ENCODE results near the gene KIDINS220. TPM values are rescaled to one million over a fixed set of nuclear protein-coding genes. Genes with fewer than 3 reads are reported as not detected.
A peak's percentile ranks its signal among the peaks of the same experiment; 100 is the strongest.

KIDINS220 gene
- total and polyA plus RNA-seq, 2 of the 13 experiments (the other 11 are each of a cell fraction or from before 2014, with no cell fraction given), result 25.2 to 32.3 TPM

DNA sequence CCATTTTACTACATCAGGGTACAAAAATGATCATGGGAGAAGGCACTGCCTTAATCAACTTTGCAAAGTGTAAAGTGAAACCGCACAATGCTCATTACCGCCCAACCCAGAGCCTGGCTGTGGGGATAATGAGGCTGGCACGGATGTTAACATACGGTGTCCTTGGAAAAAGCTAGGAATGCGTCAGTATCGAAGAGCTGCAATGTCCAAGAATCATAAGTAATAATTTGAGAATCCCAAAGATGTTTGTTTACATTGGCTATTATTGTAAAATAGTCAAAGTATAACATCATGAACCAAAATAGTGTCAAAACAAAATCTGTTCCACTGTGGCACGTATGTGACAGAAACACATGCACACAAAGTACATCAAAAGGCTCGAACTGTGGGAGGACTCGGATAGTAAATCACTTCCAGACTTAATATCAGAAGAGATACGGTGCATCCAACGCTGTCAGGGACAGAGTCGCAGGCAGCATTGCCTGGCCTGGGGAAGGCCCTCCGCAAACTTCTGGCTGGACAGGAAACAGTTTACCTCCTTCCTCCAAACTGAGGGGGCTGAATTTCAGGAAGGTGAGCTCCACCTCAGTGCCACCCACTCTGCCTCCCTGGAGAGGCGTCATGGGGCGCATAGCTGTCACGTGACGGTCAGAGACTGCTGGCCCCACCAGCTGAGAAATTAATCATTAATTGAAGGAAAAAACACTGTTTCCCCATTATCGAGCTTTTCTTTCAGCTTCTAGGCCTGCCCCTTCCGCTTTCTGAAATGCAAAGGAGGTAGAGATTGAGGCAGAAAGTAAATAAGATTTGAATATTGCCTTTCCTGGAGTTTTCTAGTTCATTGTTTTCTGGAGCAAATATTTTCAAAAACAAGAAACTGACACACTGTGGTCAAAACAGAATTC is 157.3 kb downstream of the KIDINS220 start (continued):
- TF ChIP-seq ZNF335 (CRISPR knock-in tag; IDR thresholded peaks at IDR 0.05) (peak; percentile 78; the same call in 1 of the 2 replicates), ATM (IDR thresholded peaks at IDR 0.05; ENCODE audit: borderline replicate concordance) (no peak), RBM39 (IDR thresholded peaks at IDR 0.05; ENCODE audit: low read depth, low read length, poor library complexity, severe bottlenecking) (no peak), FOXO1 (CRISPR knock-in tag; IDR thresholded peaks at IDR 0.05) (peak; percentile 75; the same call in 1 of the 2 replicates), RFX5 (IDR thresholded peaks at IDR 0.05; ENCODE audit: low read depth, low read length) (no peak), ZNF230 (CRISPR knock-in tag; IDR thresholded peaks at IDR 0.05) (peak; percentile 88; the same call in 1 of the 2 replicates), ARNTL (CRISPR knock-in tag; IDR thresholded peaks at IDR 0.05) (peak; percentile 84), TGIF2 (CRISPR knock-in tag; IDR thresholded peaks at IDR 0.05) (peak; percentile 79), PHF20 (CRISPR knock-in tag; IDR thresholded peaks at IDR 0.05) (peak; percentile 53), ETV6 (CRISPR knock-in tag; conservative IDR thresholded peaks at IDR 0.05) (0 out of 2 replicates have a peak, but pooled peaks have one; percentile 60), ZNF891 (CRISPR knock-in tag; IDR thresholded peaks at IDR 0.05) (no peak), NFE2L1 (CRISPR knock-in tag; IDR thresholded peaks at IDR 0.05; ENCODE audit: borderline replicate concordance) (no peak), RBM22 (optimal IDR thresholded peaks at IDR 0.05; ENCODE audit: low read length) (peak; percentile 91), SMAD3 (CRISPR knock-in tag; IDR thresholded peaks at IDR 0.05) (peak; percentile 78; the same call in 1 of the 2 replicates)
- TF ChIP-seq, protein P1, sequence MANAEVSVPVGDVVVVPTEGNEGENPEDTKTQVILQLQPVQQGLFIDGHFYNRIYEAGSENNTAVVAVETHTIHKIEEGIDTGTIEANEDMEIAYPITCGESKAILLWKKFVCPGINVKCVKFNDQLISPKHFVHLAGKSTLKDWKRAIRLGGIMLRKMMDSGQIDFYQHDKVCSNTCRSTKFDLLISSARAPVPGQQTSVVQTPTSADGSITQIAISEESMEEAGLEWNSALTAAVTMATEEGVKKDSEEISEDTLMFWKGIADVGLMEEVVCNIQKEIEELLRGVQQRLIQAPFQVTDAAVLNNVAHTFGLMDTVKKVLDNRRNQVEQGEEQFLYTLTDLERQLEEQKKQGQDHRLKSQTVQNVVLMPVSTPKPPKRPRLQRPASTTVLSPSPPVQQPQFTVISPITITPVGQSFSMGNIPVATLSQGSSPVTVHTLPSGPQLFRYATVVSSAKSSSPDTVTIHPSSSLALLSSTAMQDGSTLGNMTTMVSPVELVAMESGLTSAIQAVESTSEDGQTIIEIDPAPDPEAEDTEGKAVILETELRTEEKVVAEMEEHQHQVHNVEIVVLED (CRISPR knock-in tag; IDR thresholded peaks at IDR 0.05; ENCODE audit: borderline replicate concordance), result peak; percentile 50; the same call in 1 of the 2 replicates
- TF ChIP-seq, protein P2, sequence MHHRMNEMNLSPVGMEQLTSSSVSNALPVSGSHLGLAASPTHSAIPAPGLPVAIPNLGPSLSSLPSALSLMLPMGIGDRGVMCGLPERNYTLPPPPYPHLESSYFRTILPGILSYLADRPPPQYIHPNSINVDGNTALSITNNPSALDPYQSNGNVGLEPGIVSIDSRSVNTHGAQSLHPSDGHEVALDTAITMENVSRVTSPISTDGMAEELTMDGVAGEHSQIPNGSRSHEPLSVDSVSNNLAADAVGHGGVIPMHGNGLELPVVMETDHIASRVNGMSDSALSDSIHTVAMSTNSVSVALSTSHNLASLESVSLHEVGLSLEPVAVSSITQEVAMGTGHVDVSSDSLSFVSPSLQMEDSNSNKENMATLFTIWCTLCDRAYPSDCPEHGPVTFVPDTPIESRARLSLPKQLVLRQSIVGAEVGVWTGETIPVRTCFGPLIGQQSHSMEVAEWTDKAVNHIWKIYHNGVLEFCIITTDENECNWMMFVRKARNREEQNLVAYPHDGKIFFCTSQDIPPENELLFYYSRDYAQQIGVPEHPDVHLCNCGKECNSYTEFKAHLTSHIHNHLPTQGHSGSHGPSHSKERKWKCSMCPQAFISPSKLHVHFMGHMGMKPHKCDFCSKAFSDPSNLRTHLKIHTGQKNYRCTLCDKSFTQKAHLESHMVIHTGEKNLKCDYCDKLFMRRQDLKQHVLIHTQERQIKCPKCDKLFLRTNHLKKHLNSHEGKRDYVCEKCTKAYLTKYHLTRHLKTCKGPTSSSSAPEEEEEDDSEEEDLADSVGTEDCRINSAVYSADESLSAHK (CRISPR knock-in tag; IDR thresholded peaks at IDR 0.05; ENCODE audit: borderline replicate concordance), result 0 out of 2 replicates have a peak, but pooled peaks have one; percentile 31
- TF ChIP-seq, protein P3, sequence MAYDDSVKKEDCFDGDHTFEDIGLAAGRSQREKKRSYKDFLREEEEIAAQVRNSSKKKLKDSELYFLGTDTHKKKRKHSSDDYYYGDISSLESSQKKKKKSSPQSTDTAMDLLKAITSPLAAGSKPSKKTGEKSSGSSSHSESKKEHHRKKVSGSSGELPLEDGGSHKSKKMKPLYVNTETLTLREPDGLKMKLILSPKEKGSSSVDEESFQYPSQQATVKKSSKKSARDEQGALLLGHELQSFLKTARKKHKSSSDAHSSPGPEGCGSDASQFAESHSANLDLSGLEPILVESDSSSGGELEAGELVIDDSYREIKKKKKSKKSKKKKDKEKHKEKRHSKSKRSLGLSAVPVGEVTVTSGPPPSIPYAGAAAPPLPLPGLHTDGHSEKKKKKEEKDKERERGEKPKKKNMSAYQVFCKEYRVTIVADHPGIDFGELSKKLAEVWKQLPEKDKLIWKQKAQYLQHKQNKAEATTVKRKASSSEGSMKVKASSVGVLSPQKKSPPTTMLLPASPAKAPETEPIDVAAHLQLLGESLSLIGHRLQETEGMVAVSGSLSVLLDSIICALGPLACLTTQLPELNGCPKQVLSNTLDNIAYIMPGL (CRISPR knock-in tag; IDR thresholded peaks at IDR 0.05; ENCODE audit: borderline replicate concordance in 1 of 2, low read depth in 1 of 2), result peak; percentile 55 to 59; a peak in 3 of 4 replicates
- TF ChIP-seq, protein P4, sequence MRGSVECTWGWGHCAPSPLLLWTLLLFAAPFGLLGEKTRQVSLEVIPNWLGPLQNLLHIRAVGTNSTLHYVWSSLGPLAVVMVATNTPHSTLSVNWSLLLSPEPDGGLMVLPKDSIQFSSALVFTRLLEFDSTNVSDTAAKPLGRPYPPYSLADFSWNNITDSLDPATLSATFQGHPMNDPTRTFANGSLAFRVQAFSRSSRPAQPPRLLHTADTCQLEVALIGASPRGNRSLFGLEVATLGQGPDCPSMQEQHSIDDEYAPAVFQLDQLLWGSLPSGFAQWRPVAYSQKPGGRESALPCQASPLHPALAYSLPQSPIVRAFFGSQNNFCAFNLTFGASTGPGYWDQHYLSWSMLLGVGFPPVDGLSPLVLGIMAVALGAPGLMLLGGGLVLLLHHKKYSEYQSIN (CRISPR knock-in tag; IDR thresholded peaks at IDR 0.05; ENCODE audit: borderline replicate concordance), result no peak
- TF ChIP-seq, protein P5, sequence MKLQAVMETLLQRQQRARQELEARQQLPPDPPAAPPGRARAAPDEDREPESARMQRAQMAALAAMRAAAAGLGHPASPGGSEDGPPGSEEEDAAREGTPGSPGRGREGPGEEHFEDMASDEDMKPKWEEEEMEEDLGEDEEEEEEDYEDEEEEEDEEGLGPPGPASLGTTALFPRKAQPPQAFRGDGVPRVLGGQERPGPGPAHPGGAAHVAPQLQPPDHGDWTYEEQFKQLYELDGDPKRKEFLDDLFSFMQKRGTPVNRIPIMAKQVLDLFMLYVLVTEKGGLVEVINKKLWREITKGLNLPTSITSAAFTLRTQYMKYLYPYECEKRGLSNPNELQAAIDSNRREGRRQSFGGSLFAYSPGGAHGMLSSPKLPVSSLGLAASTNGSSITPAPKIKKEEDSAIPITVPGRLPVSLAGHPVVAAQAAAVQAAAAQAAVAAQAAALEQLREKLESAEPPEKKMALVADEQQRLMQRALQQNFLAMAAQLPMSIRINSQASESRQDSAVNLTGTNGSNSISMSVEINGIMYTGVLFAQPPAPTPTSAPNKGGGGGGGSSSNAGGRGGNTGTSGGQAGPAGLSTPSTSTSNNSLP (IDR thresholded peaks at IDR 0.05; ENCODE audit: low read depth, low read length), result peak; percentile 96

All from HepG2 (cell line).